HG03460 (cell line): ENCODE data around the gene OR2V2.
"Not testable (repeated sequence)": the region's sequence is repeated elsewhere in the genome, so short reads cannot be mapped to it uniquely, and the experiment has no call there.

Source experiments
- ATAC-seq: cut with Tn5 transposase; IDR thresholded peaks from one replicate; pipeline ENCODE4 v1.9.1; 2021; ENCODE audit not compliant: unreplicated experiment

Gene OR2V2

GRCh38 chr5:181142054-181142453 is 5.3 kb upstream of the OR2V2 start:
- no peak for ATAC-seq

DNA sequence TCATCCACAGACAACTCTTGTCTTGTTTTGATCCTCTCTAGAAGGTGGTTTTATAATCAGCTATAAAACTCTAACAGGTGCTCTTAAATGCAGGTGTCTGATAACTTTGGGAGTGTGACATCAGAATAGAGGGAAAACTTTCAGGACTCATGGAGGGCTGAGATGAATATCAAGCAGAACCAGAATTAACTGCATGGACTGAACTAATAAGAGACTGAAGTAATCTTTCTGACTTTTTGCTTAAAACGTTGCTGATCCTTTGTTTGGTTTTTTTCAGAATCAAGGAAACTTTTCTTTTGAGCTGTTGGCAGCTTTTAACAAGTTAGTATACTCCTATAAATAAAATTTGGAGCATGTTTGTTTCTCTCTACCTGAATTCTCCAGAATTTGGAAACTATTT is 2.3 kb upstream of the OR2V2 start:
- no peak for ATAC-seq

GRCh38 chr5:181149355-181149754 is 2.0 kb downstream of the OR2V2 start:
- ATAC-seq: no peak

DNA sequence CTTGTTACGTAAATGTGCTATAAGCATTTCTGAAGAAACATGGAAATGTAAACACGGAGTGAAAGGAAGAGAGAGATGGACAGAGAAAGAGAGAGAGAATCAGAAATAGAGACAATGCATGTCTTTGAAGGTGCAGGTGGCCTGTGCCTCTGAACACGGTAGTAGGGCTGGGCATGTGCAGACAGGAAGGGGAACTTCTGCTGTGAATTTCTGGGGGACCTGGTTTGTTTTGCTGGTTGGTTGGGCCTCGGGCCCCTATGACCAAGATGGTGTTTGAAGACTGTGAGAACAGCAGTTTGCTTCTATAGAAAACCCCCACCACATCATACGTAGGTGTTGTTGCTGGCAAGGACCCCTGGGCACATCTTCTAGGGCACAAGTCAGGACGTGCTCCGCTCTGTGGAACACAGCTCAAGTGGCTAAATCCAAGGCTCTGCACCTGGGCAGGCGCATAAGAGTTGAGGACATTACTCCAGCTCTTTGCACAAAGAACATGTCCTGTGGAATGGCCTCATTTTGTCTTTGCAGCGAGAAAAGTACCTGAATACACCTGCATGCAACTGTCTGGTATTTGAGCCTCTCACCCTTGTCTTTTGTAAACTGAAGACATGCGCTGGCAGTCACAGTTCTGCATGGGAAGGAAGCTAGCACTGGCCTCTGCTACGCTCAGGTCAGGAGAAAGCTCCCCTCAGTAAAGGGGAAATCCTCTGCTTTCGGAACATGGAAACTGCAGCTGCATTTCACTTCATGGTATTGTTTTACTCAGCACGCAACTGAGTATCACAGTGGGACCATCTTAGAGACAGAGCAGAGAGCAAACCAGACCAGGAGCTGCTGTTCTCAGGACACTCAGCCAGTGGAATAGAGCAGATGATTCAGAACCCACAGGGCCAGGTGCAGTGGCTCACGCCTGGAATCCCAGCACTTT is 2.7 kb downstream of the OR2V2 start:
- ATAC-seq: no peak

DNA sequence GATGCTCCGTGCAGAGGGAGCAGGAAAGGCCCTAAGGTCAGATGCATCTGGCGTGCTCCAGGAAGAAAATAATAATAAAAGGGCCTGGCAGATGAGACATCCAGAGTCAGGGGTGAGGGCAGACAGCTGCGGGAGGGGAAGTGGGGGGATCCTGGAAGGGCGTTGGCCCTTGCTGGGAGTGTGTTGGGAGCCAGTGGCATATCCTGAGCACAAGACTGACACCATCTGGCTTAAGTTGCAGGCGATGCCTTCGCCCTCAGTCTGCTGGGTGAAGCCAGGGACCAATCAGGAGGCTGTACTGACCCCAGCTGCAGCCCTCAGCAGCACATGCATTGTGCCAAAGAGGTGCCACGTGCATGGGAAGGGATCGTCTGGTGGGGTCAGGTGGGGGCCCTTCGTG is 3.8 kb downstream of the OR2V2 start:
- ATAC-seq: no peak

- ATAC-seq: no peak
These were observed 5.0 kb downstream of the OR2V2 start for GRCh38 chr5:181152406-181152805.

GRCh38 chr5:181153814-181154213 is 6.4 kb downstream of the OR2V2 start:
- ATAC-seq: no peak

DNA sequence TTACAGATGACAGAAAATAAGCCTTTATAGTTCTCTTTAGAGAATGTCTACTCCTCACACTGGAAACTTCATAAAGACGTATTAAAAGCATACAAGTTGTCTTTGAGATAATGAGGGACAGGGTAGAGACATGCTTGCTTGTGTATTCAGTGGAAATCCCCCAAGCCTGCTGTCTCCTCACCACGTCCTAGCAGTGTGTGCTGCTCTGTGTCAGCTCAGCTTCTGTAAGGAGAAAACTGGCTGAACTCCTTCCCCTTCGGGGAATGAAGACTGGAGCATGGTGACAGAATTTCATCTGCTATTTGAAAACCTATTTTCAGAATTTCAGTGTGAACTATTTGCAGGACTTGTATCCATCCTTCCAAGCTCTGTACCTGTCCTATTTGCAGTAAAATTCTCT is 9.4 kb downstream of the OR2V2 start:
- ATAC-seq: no peak

GRCh38 chr5:181158869-181159268 is 11.5 kb downstream of the OR2V2 start:
- ATAC-seq: no peak

GRCh38 chr5:181159286-181160151 is 12.1 kb downstream of the OR2V2 start:
- peak; percentile 73 for ATAC-seq

GRCh38 chr5:181160152-181160754 is 12.9 kb downstream of the OR2V2 start:
- ATAC-seq: peak; percentile 43

DNA sequence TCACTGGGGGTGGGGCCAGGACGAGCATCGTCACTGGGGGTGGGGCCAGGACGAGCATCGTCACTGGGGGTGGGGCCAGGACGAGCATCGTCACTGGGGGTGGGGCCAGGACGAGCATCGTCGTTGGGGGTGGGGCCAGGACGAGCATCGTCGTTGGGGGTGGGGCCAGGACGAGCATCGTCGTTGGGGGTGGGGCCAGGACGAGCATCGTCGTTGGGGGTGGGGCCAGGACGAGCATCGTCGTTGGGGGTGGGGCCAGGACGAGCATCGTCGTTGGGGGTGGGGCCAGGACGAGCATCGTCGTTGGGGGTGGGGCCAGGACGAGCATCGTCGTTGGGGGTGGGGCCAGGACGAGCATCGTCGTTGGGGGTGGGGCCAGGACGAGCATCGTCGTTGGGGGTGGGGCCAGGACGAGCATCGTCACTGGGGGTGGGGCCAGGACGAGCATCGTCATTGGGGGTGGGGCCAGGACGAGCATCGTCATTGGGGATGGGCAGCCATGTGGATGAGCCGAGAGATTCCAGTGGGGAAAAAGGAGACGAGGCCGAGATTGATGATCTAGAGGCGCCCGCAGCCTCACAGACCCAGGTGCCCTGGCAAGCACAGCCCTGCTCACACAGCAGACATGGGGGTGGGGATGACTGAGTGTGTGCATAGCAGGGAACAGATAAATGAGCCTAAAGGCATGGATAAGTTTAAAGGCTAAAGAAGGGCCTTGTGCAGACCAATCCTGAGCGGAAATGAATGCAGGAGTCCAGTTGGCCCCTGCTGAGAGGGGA is 13.6 kb downstream of the OR2V2 start:
- ATAC-seq: not testable (repeated sequence)

DNA sequence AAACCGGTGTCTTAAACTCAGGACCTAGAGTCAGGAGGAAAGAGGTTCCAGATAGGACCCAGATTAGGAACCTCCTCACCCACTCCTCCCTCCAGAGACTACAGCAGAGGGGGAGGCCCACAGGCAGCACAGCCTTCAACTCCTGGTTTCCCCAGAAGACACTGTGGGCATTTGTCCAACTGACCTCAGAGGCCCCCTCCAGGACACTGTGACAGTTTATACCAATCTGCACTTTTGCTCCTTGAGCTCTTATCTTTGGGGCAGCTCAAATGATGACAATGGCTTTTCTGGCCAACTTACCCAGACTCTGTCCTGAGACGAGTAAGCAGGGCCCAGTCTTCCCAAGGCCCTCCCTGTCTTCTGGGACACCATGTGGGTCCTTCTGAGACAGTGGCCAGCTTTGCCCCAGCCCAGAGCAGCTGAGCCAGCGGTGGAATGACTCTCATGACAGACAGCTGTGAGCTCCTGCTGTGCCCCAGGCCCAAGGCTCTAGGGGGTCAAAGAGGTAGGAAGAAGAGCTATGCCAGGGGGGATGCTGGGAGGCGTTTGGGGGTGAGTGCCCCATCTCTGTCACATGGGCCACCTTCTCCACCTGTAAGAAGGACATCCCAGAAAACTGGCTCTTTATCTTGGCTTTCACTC is 14.3 kb downstream of the OR2V2 start:
- ATAC-seq: no peak

DNA sequence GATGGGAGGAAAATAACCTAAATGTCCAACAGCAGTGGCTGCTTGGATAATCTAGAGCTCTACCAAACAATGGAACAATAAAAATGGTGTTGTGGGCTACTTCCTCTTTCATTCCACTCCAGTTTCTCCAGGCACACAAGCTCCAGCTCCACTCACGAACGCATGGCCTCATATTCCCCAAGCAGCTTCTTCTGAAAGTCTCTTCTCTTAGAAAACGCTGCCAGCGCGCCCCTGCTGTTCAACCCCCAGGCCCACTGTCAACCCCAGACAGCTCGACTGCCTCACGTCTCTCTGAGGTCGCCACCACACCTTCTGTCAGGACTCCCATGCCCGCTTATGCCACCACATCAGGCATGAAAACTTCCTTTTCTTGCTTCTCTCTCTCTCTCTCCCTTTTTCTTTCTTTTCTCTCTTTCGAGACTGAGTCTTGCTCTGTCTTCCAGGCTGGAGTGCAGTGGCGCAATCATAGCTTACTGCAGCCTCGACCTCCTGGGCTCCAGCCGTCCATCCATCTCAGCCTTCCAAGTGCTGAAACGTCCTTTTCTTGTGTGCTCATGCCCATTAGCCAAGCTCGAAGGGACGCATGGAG is 16.2 kb downstream of the OR2V2 start:
- no peak for ATAC-seq

- ATAC-seq: no peak
These were observed 16.9 kb downstream of the OR2V2 start for GRCh38 chr5:181164076-181164952.

DNA sequence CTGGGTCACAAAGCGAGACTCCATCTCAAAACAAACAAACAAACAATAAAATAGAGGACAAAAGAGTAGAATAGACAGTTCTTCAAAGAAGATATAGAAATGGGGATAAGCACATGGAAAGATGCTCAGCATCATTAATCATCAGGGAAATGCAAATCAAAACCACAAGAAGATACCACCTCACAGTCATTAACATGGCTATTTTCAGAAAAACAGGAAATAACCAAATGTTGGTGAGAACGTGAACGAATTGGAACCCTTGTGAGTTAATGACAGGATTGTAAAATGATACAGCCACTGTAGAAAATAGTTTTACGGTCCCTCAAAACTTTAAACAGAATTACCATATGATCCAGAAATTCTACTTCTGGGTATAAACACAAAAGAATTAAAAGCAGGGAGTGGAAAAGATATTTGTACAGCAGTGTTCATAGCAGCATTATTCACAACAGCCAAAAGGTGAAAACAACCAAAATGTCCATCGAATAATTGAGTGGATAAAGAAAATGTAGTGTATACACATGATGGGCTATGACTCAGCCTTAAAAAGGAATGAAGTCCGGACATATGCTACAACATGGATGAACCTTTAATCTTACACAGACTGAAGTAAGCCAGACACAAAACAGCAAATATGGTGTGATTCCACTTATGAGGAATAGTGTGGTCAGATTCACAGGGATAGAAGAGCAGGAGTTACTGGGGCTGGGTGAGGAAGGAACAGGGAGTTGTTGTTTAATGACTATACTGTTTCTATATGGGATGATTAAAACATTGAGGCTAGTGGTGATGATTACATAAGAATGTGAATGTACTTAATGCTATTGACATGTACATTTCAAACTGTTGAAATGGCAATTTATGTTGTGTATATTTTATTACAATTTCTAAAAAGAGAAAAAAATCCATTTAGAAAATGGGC is 19.7 kb downstream of the OR2V2 start:
- no peak for ATAC-seq

DNA sequence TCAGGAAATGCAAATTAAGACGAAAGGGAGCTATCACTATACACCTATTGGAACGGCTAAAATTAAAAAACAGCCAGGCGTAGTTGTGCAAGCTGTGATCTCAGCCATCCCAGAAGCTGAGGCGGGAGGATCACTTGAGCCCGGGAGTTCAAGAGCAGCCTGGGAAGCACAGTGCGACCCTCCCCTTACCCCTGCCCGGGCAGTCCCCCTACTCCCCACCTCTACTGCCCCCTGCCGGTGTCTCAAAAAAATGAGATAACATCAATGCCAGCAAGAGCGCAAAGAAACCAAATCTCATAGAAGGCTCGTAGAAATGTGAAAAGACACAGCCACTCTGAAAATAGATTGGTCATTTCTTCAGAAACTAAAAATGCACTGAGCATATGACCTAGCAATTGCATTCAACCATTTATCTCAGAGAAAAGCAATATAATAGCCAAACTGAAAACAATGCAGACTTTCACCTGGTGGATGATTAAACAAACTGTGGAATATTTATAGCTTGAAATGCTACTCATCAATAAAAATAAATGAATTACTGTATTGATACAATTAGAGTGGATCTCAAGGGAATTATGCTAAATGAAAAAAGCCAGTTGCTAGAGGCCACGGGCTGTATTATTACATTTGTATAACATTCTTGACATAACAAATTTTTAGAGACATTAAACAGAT is 20.6 kb downstream of the OR2V2 start:
- ATAC-seq: no peak
